ENCODE data around the gene ITGA6. TPM values are rescaled to one million over a fixed set of nuclear protein-coding genes. Genes with fewer than 3 reads are reported as not detected.

Gene ITGA6
- total RNA-seq, 1 experiment from 2014 or later = 93.1 TPM

DNA sequence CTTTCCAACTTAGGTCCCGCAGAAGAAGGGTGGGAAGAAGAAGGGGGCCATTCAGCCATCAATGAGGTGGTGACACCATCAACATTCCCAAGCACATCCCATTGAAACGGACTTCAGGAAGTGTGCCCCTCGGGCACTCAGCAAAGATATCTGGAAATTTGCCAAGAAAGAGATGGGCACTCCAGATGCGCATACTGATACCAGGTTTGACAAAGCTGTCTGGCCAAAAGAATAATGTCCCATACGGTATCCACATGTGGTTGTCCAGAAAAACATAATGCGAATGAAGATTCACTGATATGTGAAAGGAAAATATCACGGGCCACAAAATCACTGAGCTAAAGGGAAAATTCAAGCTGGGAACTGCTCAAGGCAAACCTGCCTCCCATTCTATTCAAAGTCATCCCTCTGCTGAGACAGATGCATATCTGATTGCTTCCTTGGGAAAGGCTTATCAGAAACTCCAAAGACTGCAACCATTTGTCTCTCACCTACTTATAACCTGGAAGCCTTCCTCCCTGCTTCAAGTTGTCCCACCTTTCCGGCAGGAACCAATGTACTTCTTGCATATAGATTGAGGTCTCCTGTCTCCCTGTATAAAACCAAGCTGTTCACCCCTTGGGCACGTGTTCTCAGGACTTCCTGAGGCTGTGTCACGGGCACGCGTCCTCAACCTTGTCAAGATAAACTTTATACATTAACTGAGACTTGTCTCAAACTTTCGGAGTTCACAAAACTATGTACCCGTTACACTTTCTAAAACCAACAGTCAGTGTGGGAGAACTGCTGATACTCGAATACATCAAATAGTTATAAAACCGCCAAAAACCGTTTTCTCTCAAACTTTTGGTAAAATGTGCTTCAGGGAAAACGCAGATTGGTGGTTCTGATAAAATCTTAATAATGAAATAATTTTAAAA, 127.2 kb downstream of the ITGA6 start:
- Histone ChIP-seq H3K4me2 (ENCODE audit: low read length) (peak overlapping the region; percentile 96), H3K27ac (ENCODE audit: low read depth, low read length) (no peak overlapping the region), H3K9ac (ENCODE audit: low read length) (peak overlapping the region; percentile 53; the same call in 1 of the 2 replicates), H3K9me3 (ENCODE audit: control insufficient read depth in 1 of 2, insufficient read depth in 1 of 2, low read depth in 1 of 2, low read length in 2 of 2) (no peaks in the 10 kb centered on the region), H3K36me3 (ENCODE audit: control insufficient read depth in 1 of 2, insufficient read depth in 2 of 2, low read length in 2 of 2) (no peaks in the 10 kb centered on the region), H3K4me3 (replicated peaks in 1 of 2; ENCODE audit: low read depth in 1 of 2, low read length in 2 of 2) (peak overlapping the region; percentile 64 to 66), H3K27me3 (ENCODE audit: insufficient read depth, low read length) (no peaks in the 10 kb centered on the region), H4K20me1 (ENCODE audit: insufficient read depth) (no peaks in the 10 kb centered on the region), H3K79me2 (ENCODE audit: insufficient read depth, low read length) (peaks cover 22% of the 10 kb centered on the region), H3K9me2 (ENCODE audit: insufficient read depth) (no peaks in the 10 kb centered on the region), H3K4me1 (ENCODE audit: control insufficient read depth in 1 of 2, insufficient read depth in 2 of 2, low read length in 2 of 2) (peaks cover 5 to 33% of the 10 kb centered on the region in 2 experiments; a peak in 3 of 4 replicates), H2AFZ (ENCODE audit: low read depth, low read length, poor library complexity, severe bottlenecking) (peak overlapping the region; percentile 64)
- CTCF ChIA-PET = no interaction called here
- TF ChIP-seq, protein P1, sequence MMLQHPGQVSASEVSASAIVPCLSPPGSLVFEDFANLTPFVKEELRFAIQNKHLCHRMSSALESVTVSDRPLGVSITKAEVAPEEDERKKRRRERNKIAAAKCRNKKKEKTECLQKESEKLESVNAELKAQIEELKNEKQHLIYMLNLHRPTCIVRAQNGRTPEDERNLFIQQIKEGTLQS (IDR thresholded peaks at IDR 0.05) = no peak
- no peak for TF ChIP-seq POLR2AphosphoS5 (IDR thresholded peaks at IDR 0.05; ENCODE audit: low read depth, low read length)
- no peak for DNase-seq (ENCODE audit: low read depth, low spot score)
- no TSS peak for BruUV-seq (replicated peaks)
- intact Hi-C loops (cut with micrococcal nuclease) = no loop called here
- POLR2A ChIA-PET = interaction anchor here (1.0 kb wide), 1 partner anchor 21 kb away, joined by 3 read pairs; no protein-coding TSS in a partner anchor
- RAD21 ChIA-PET (ENCODE audit: low non-redundant PET in 1 of 2, low total read pairs in 2 of 2, uncharacterized antibody in 2 of 2, unreplicated experiment in 2 of 2) = no interaction called here
- no peak for ATAC-seq

DNA sequence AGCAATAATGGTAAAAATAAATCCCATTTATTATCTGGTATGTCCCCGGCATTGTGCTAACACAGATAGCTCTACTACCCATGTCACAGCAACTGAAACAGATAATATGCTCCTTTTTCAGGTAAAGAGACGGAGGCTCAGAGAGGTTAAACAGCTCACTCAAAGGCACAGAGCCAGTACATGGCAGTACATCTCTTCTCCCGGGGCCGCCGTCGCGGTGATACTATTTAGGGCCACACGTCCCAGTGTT, 127.8 kb downstream of the ITGA6 start:
- ATAC-seq = no peak
- H3K9me2 ChIP-seq (ENCODE audit: insufficient read depth) = no peaks in the 10 kb centered on the region
- intact Hi-C loops (cut with micrococcal nuclease) = no loop called here
- no peaks in the 10 kb centered on the region for H3K9me3 ChIP-seq (ENCODE audit: control insufficient read depth in 1 of 2, insufficient read depth in 1 of 2, low read depth in 1 of 2, low read length in 2 of 2)
- ChIA-PET POLR2A (interaction anchor here (1.0 kb wide), 1 partner anchor 21 kb away, joined by 3 read pairs; no protein-coding TSS in a partner anchor), CTCF (no interaction called here), RAD21 (ENCODE audit: low non-redundant PET in 1 of 2, low total read pairs in 2 of 2, uncharacterized antibody in 2 of 2, unreplicated experiment in 2 of 2) (no interaction called here)
- H4K20me1 ChIP-seq (ENCODE audit: insufficient read depth) = no peaks in the 10 kb centered on the region
- TSS peak; percentile 75 for BruUV-seq (replicated peaks)
- H3K4me1 ChIP-seq (ENCODE audit: control insufficient read depth in 1 of 2, insufficient read depth in 2 of 2, low read length in 2 of 2) = peaks cover 5 to 33% of the 10 kb centered on the region in 2 experiments; a peak in 3 of 4 replicates
- H3K27me3 ChIP-seq (ENCODE audit: insufficient read depth, low read length) = no peaks in the 10 kb centered on the region
- H3K4me3 ChIP-seq (replicated peaks in 1 of 2; ENCODE audit: low read depth in 1 of 2, low read length in 2 of 2) = peak overlapping the region; percentile 64 to 66
- peak overlapping the region; percentile 53 for H3K9ac ChIP-seq (ENCODE audit: low read length)
- peak overlapping the region; percentile 96 for H3K4me2 ChIP-seq (ENCODE audit: low read length)
- peak overlapping the region; percentile 64 for H2AFZ ChIP-seq (ENCODE audit: low read depth, low read length, poor library complexity, severe bottlenecking)
- H3K79me2 ChIP-seq (ENCODE audit: insufficient read depth, low read length) = peaks cover 22% of the 10 kb centered on the region
- peak overlapping the region; percentile 91 for H3K27ac ChIP-seq (ENCODE audit: low read depth, low read length)
- no peak for DNase-seq (ENCODE audit: low read depth, low spot score)
- H3K36me3 ChIP-seq (ENCODE audit: control insufficient read depth in 1 of 2, insufficient read depth in 2 of 2, low read length in 2 of 2) = 0 out of 4 replicates have a peak, but pooled peaks cover 0 to under 1% of the 10 kb centered on the region in 2 experiments
- no peak for TF ChIP-seq POLR2AphosphoS5 (IDR thresholded peaks at IDR 0.05; ENCODE audit: low read depth, low read length)
- TF ChIP-seq, protein P2, sequence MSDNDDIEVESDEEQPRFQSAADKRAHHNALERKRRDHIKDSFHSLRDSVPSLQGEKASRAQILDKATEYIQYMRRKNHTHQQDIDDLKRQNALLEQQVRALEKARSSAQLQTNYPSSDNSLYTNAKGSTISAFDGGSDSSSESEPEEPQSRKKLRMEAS (IDR thresholded peaks at IDR 0.05) = no peak
- no peak for TF ChIP-seq POLR2A (IDR thresholded peaks at IDR 0.05; ENCODE audit: borderline replicate concordance, extremely low read depth, insufficient read depth, insufficient read length)
- TF ChIP-seq ZNF274 (IDR thresholded peaks at IDR 0.05; ENCODE audit: low read depth, low read length) = no peak
- no peak for TF ChIP-seq SP1 (IDR thresholded peaks at IDR 0.05; ENCODE audit: low read depth)
- TF ChIP-seq EZH2 (IDR thresholded peaks at IDR 0.05) = no peak
- TF ChIP-seq, protein P3, sequence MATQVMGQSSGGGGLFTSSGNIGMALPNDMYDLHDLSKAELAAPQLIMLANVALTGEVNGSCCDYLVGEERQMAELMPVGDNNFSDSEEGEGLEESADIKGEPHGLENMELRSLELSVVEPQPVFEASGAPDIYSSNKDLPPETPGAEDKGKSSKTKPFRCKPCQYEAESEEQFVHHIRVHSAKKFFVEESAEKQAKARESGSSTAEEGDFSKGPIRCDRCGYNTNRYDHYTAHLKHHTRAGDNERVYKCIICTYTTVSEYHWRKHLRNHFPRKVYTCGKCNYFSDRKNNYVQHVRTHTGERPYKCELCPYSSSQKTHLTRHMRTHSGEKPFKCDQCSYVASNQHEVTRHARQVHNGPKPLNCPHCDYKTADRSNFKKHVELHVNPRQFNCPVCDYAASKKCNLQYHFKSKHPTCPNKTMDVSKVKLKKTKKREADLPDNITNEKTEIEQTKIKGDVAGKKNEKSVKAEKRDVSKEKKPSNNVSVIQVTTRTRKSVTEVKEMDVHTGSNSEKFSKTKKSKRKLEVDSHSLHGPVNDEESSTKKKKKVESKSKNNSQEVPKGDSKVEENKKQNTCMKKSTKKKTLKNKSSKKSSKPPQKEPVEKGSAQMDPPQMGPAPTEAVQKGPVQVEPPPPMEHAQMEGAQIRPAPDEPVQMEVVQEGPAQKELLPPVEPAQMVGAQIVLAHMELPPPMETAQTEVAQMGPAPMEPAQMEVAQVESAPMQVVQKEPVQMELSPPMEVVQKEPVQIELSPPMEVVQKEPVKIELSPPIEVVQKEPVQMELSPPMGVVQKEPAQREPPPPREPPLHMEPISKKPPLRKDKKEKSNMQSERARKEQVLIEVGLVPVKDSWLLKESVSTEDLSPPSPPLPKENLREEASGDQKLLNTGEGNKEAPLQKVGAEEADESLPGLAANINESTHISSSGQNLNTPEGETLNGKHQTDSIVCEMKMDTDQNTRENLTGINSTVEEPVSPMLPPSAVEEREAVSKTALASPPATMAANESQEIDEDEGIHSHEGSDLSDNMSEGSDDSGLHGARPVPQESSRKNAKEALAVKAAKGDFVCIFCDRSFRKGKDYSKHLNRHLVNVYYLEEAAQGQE (IDR thresholded peaks at IDR 0.05; ENCODE audit: low read depth) = no peak
- TF ChIP-seq EZH2phosphoT487 (IDR thresholded peaks at IDR 0.05; ENCODE audit: borderline replicate concordance) = no peak
- no peak for TF ChIP-seq TCF7L2 (IDR thresholded peaks at IDR 0.05; ENCODE audit: borderline replicate concordance, extremely low read depth, insufficient read depth, insufficient read length)
- TF ChIP-seq CEBPB (IDR thresholded peaks at IDR 0.05; ENCODE audit: low read depth) = no peak; the same call in 1 of the 2 replicates
- TF ChIP-seq, protein P1 (IDR thresholded peaks at IDR 0.05) = no peak
- no peak for TF ChIP-seq SIN3A (IDR thresholded peaks at IDR 0.05; ENCODE audit: low read depth)

Measured in HCT116 (cell line).